ENCODE measurements around the gene IFI27L2. TPM values are rescaled to one million over a fixed set of nuclear protein-coding genes. Genes with fewer than 3 reads are reported as not detected.

Gene IFI27L2
- total RNA-seq, 3 donors from 2014 or later: 19.3 to 26.4 (median 23.6) TPM

GRCh38 chr14:94111276-94112095 is 17.9 kb downstream of the IFI27L2 start:
- H3K36me3 Mint-ChIP-seq (ENCODE audit: insufficient read depth): no peaks in the 10 kb centered on the region
- no peak for DNase-seq
- H3K4me1 Mint-ChIP-seq (ENCODE audit: low read depth): no peaks in the 10 kb centered on the region
- no peak for ATAC-seq
- peaks cover 17% of the 10 kb centered on the region for H3K27me3 Mint-ChIP-seq (ENCODE audit: low read depth)
- no peaks in the 10 kb centered on the region for H3K9me3 Mint-ChIP-seq
- no peak overlapping the region for H3K4me3 Mint-ChIP-seq

DNA sequence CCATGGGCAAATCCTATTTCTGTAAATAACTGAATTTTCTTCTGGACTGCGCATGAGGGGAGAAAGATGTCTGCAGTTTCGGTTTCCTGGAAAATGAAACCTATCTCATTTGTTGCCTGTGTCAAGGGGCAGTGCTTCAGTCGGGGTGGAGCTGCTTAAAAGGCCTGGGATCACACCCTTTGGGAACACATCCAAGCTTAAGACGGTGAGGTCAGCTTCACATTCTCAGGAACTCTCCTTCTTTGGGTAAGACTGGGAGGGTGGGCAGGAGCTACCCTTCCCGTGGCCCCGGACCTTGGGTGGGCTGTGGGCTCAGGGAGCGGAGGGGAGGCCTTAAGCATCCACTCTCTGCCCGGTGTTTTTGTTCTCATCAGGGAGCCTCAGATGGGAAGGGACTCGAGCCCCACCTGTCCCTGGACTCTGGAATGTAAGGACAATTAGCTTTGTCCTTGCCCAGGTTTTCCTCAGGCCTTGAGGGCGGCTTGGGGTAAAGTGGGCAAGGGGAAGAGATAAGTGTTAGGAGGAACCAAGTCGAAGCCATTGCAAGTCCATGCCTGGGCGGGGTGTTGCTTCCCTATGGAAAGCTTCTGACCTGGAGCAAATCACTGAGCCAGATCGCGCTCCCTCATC is 18.7 kb downstream of the IFI27L2 start, which contains the start of gene IFI27:
Gene IFI27 (plus strand): TSS at position 185 of the 630 bp plus-strand sequence.
- ATAC-seq: no peak
- H3K4me3 Mint-ChIP-seq: no peak within 1 kb of the TSS
- DNase-seq: no peak
- no peaks in the 10 kb centered on the region for H3K4me1 Mint-ChIP-seq (ENCODE audit: low read depth)
- no peaks in the 10 kb centered on the region for H3K9me3 Mint-ChIP-seq
- no peaks in the 10 kb centered on the region for H3K36me3 Mint-ChIP-seq (ENCODE audit: insufficient read depth)
- H3K27me3 Mint-ChIP-seq (ENCODE audit: low read depth): peaks cover 10% of the 10 kb centered on the region

DNA sequence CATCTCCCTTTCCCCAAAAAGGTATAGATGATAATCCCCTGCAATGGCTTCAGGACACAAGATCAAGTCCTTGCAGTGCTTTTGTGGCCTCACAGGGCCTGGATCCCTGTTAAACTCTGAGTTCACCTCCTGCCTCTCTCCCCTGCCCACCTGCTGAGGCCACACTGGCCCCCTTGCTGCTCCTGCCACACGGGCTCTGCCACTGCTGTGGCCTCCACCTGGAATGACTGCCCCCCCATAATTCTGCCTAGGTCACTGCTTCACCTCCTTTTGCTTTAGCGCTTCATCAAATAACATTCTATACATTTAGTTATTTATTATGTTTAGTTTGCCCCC is 19.5 kb downstream of the IFI27L2 start:
- no peak for DNase-seq
- Mint-ChIP-seq H3K4me3 (no peak overlapping the region), H3K4me1 (ENCODE audit: low read depth) (no peaks in the 10 kb centered on the region), H3K9me3 (no peaks in the 10 kb centered on the region), H3K27me3 (ENCODE audit: low read depth) (peaks cover 6% of the 10 kb centered on the region), H3K36me3 (ENCODE audit: insufficient read depth) (no peaks in the 10 kb centered on the region)
- no peak for ATAC-seq

GRCh38 chr14:94104731-94105130 is 24.7 kb downstream of the IFI27L2 start:
- DNase-seq (no peak), ATAC-seq (no peak)
- Mint-ChIP-seq H3K36me3 (ENCODE audit: insufficient read depth) (no peaks in the 10 kb centered on the region), H3K27me3 (ENCODE audit: low read depth) (no peaks in the 10 kb centered on the region), H3K4me1 (ENCODE audit: low read depth) (no peaks in the 10 kb centered on the region), H3K9me3 (no peaks in the 10 kb centered on the region), H3K4me3 (no peak overlapping the region)

GRCh38 chr14:94103554-94104150 is 25.8 kb downstream of the IFI27L2 start:
- Mint-ChIP-seq H3K4me1 (ENCODE audit: low read depth) (no peaks in the 10 kb centered on the region), H3K4me3 (no peak overlapping the region), H3K36me3 (ENCODE audit: insufficient read depth) (peaks cover 2% of the 10 kb centered on the region), H3K9me3 (no peaks in the 10 kb centered on the region), H3K27me3 (ENCODE audit: low read depth) (no peaks in the 10 kb centered on the region)
- ATAC-seq (no peak), DNase-seq (no peak)

DNA sequence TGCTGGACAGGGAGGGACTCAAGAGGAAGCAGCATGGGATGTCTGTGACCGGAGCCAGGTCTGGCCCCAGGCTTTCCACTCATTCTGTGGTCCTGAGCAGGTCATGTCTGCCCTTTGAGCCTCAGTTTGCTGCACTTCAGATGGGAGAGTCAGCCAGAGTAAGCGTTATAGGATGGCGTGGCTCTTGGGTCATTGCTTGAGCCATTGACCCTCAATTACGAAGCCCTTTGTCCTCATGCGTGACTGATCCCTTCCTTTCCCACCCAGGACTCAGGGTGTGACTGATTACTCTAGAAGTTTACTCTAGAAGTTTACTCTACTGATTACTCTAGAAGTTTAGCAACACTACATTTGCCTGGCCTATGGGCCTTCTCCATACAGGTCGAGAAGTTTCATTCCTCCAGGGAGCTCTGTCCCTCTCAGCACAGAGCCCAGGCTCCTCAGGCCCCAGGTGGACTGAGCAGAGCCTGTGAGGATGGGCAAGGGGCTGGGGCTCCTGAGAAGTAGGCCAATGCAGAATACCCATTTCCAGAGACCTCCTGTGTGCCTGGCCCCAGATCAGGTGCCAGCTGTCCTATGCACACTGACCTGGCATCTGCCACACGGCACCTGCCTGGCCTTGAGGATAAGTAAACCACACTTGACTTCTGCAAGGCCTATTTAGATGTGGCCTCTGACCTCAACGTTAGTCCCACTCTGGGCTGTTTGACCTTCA is 26.5 kb downstream of the IFI27L2 start:
- Mint-ChIP-seq H3K36me3 (ENCODE audit: insufficient read depth) (peaks cover 2% of the 10 kb centered on the region), H3K9me3 (no peaks in the 10 kb centered on the region), H3K4me3 (no peak overlapping the region), H3K27me3 (ENCODE audit: low read depth) (no peaks in the 10 kb centered on the region), H3K4me1 (ENCODE audit: low read depth) (no peaks in the 10 kb centered on the region)
- ATAC-seq: no peak
- no peak for DNase-seq

GRCh38 chr14:94101748-94102147 is 27.7 kb downstream of the IFI27L2 start:
- peaks cover 2% of the 10 kb centered on the region for H3K36me3 Mint-ChIP-seq (ENCODE audit: insufficient read depth)
- ATAC-seq: no peak

DNA sequence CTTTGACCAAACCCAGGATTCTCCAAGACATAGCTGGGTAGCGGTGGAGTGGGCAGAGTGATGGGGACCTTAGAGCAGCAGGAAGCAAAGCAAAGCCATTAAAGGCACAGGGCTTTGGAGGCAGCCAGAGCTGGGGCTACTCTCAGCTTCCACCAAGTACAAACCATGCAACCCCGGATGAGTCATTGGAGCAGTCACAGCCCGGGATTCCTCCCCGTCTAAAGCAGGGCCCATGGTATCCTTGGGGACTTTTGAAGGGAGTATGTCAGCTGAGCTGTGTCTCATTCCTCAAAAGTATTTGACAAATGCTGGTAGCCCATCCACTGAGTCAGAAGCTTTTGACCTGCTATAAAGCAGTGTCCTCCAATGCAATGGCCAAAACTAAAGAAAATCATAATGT is 28.6 kb downstream of the IFI27L2 start:
- ATAC-seq: no peak
- H3K36me3 Mint-ChIP-seq (ENCODE audit: insufficient read depth): peaks cover 2% of the 10 kb centered on the region
- H3K4me1 Mint-ChIP-seq (ENCODE audit: low read depth): no peaks in the 10 kb centered on the region
- no peaks in the 10 kb centered on the region for H3K9me3 Mint-ChIP-seq
- H3K27me3 Mint-ChIP-seq (ENCODE audit: low read depth): no peaks in the 10 kb centered on the region
- no peak for DNase-seq
- H3K4me3 Mint-ChIP-seq: no peak overlapping the region

More at GRCh38 chr14:94101748-94102147, 27.7 kb downstream of the IFI27L2 start:
- no peak overlapping the region for H3K4me3 Mint-ChIP-seq
- H3K9me3 Mint-ChIP-seq: no peaks in the 10 kb centered on the region
- no peaks in the 10 kb centered on the region for H3K4me1 Mint-ChIP-seq (ENCODE audit: low read depth)
- no peaks in the 10 kb centered on the region for H3K27me3 Mint-ChIP-seq (ENCODE audit: low read depth)
- no peak for DNase-seq

- no peaks in the 10 kb centered on the region for H3K27me3 Mint-ChIP-seq (ENCODE audit: low read depth)
- H3K4me1 Mint-ChIP-seq (ENCODE audit: low read depth): no peaks in the 10 kb centered on the region
- no peaks in the 10 kb centered on the region for H3K9me3 Mint-ChIP-seq
- H3K4me3 Mint-ChIP-seq: no peak overlapping the region
- DNase-seq (no peak), ATAC-seq (no peak)
- H3K36me3 Mint-ChIP-seq (ENCODE audit: insufficient read depth): peaks cover 2% of the 10 kb centered on the region
Observed at GRCh38 chr14:94099006-94099405, 30.4 kb downstream of the IFI27L2 start.

- no peak for ATAC-seq
- H3K4me1 Mint-ChIP-seq (ENCODE audit: low read depth): no peaks in the 10 kb centered on the region
- H3K27me3 Mint-ChIP-seq (ENCODE audit: low read depth): no peaks in the 10 kb centered on the region
- no peak overlapping the region for H3K4me3 Mint-ChIP-seq
- peaks cover 2% of the 10 kb centered on the region for H3K36me3 Mint-ChIP-seq (ENCODE audit: insufficient read depth)
- H3K9me3 Mint-ChIP-seq: no peaks in the 10 kb centered on the region
- DNase-seq: no peak
Observed at GRCh38 chr14:94098326-94098992, 30.9 kb downstream of the IFI27L2 start.

DNA sequence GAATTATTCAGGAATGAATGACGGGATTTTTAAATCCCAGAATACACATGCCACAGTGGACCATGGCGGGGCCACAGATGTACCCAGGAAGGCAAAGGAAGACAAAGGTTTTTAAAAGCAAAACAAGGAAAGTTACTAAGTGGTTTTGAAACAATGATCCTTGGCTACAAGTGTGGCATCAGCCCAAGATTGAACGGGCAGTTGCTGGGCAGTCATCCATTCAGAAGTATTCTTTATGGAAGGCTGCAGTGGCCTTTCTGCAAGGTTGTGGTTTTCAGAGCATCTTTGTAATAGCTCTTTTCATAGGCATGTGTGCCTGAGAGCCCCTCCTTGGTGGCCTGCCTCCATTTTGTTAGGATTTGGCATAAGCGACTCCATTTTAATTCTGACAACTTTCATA is 32.3 kb downstream of the IFI27L2 start:
- H3K27me3 Mint-ChIP-seq (ENCODE audit: low read depth): no peaks in the 10 kb centered on the region
- no peaks in the 10 kb centered on the region for H3K4me1 Mint-ChIP-seq (ENCODE audit: low read depth)
- H3K4me3 Mint-ChIP-seq: no peak overlapping the region
- DNase-seq: no peak
- peaks cover 2% of the 10 kb centered on the region for H3K36me3 Mint-ChIP-seq (ENCODE audit: insufficient read depth)
- no peak for ATAC-seq
- H3K9me3 Mint-ChIP-seq: no peaks in the 10 kb centered on the region

GRCh38 chr14:94093418-94093817 is 36.0 kb downstream of the IFI27L2 start:
- H3K4me1 Mint-ChIP-seq (ENCODE audit: low read depth): no peaks in the 10 kb centered on the region

GRCh38 chr14:94089479-94089878 is 39.9 kb downstream of the IFI27L2 start:
- H3K4me1 Mint-ChIP-seq (ENCODE audit: low read depth): no peaks in the 10 kb centered on the region
- no peak for ATAC-seq

More at GRCh38 chr14:94093418-94093817, 36.0 kb downstream of the IFI27L2 start:
- no peak overlapping the region for H3K4me3 Mint-ChIP-seq
- ATAC-seq (no peak), DNase-seq (no peak)
- no peaks in the 10 kb centered on the region for H3K9me3 Mint-ChIP-seq
- H3K27me3 Mint-ChIP-seq (ENCODE audit: low read depth): no peaks in the 10 kb centered on the region
- H3K36me3 Mint-ChIP-seq (ENCODE audit: insufficient read depth): no peaks in the 10 kb centered on the region

GRCh38 chr14:94088516-94088915 is 40.9 kb downstream of the IFI27L2 start:
- ATAC-seq: no peak
- no peak overlapping the region for H3K4me3 Mint-ChIP-seq
- DNase-seq: no peak
- H3K27me3 Mint-ChIP-seq (ENCODE audit: low read depth): no peaks in the 10 kb centered on the region
- H3K36me3 Mint-ChIP-seq (ENCODE audit: insufficient read depth): peaks cover 2% of the 10 kb centered on the region
- no peaks in the 10 kb centered on the region for H3K9me3 Mint-ChIP-seq
- no peaks in the 10 kb centered on the region for H3K4me1 Mint-ChIP-seq (ENCODE audit: low read depth)

More at GRCh38 chr14:94089479-94089878, 39.9 kb downstream of the IFI27L2 start:
- Mint-ChIP-seq H3K4me3 (no peak overlapping the region), H3K27me3 (ENCODE audit: low read depth) (no peaks in the 10 kb centered on the region), H3K9me3 (no peaks in the 10 kb centered on the region), H3K36me3 (ENCODE audit: insufficient read depth) (peaks cover 2% of the 10 kb centered on the region)
- DNase-seq: no peak

Measured in activated T-cell treated with anti-CD3 and anti-CD28 coated beads, Interleukin-2, amount 50 U/mL, for 4 hours (primary cell).